Nephron (organoid): ENCODE data around the gene PLCD1.

ENCODE experiments used
- H3K27ac Mint-ChIP-seq, 3 experiments: 2 replicates each; pipeline ENCODE4 v1.8.0; 2020; ENCODE audit warnings: mixed read lengths in 3 of 3, mild to moderate bottlenecking in 2 of 3, moderate library complexity in 1 of 3
- H3K27me3 Mint-ChIP-seq: 2 replicates; pipeline ENCODE4 v1.8.0; 2021; ENCODE audit warnings: low read depth, mild to moderate bottlenecking, moderate library complexity, mixed read lengths
- H3K36me3 Mint-ChIP-seq: 2 replicates; pipeline ENCODE4 v1.8.0; 2020; ENCODE audit warnings: low read depth, mixed read lengths
- H3K4me1 Mint-ChIP-seq: 2 replicates; pipeline ENCODE4 v1.8.0; 2020; ENCODE audit warnings: mixed read lengths
- H3K4me3 Mint-ChIP-seq, 3 experiments: 2 replicates each; pipeline ENCODE4 v1.8.0; 2020; ENCODE audit warnings: mild to moderate bottlenecking in 3 of 3, mixed read lengths in 3 of 3, moderate library complexity in 2 of 3
- H3K9me3 Mint-ChIP-seq: 2 replicates; pipeline ENCODE4 v1.8.0; 2020; ENCODE audit warnings: mixed read lengths
- CTCF ChIP-seq, 3 experiments: fragments of 200-600 bp; sonication (generic); IDR thresholded peaks; one replicate each; pipeline ENCODE4 v1.5.0; 2021; ENCODE audit warnings: antibody characterized with exemption in 3 of 3; ENCODE audit not compliant: unreplicated experiment in 3 of 3

PLCD1 gene

GRCh38 chr3:37971467-37971866, 58.0 kb downstream of the PLCD1 start:
- Mint-ChIP-seq H3K27me3 (no peaks in the 10 kb centered on the region), H3K4me3 (no peak overlapping the region), H3K27ac (no peak overlapping the region), H3K9me3 (no peaks in the 10 kb centered on the region), H3K36me3 (peaks cover 60% of the 10 kb centered on the region), H3K4me1 (peaks cover 48% of the 10 kb centered on the region)
- no peak for TF ChIP-seq CTCF (IDR thresholded peaks at IDR 0.05; ENCODE audit: unreplicated experiment in 3 of 3)

- no peak for TF ChIP-seq CTCF (IDR thresholded peaks at IDR 0.05; ENCODE audit: unreplicated experiment in 3 of 3)
- no peaks in the 10 kb centered on the region for H3K27me3 Mint-ChIP-seq
- H3K27ac Mint-ChIP-seq = peak overlapping the region in 1 of 3 experiments; percentile 57
- H3K36me3 Mint-ChIP-seq = peaks cover 58% of the 10 kb centered on the region
- peaks cover 54% of the 10 kb centered on the region for H3K4me1 Mint-ChIP-seq
- no peak overlapping the region for H3K4me3 Mint-ChIP-seq
- H3K9me3 Mint-ChIP-seq = no peaks in the 10 kb centered on the region
These were observed 58.6 kb downstream of the PLCD1 start for GRCh38 chr3:37970802-37971201.

- Mint-ChIP-seq H3K4me1 (peaks cover 60% of the 10 kb centered on the region), H3K27me3 (no peaks in the 10 kb centered on the region), H3K4me3 (no peak overlapping the region), H3K9me3 (no peaks in the 10 kb centered on the region), H3K27ac (peak overlapping the region; percentile 5 to 57 (median 52)), H3K36me3 (peaks cover 53% of the 10 kb centered on the region)
- no peak for TF ChIP-seq CTCF (IDR thresholded peaks at IDR 0.05; ENCODE audit: unreplicated experiment in 3 of 3)
These were observed 59.8 kb downstream of the PLCD1 start for GRCh38 chr3:37969596-37970100.

- H3K27ac Mint-ChIP-seq = peak overlapping the region in 1 of 3 experiments; percentile 72
- no peak overlapping the region for H3K4me3 Mint-ChIP-seq
- H3K4me1 Mint-ChIP-seq = peaks cover 59% of the 10 kb centered on the region
- no peaks in the 10 kb centered on the region for H3K27me3 Mint-ChIP-seq
- peaks cover 48% of the 10 kb centered on the region for H3K36me3 Mint-ChIP-seq
- no peaks in the 10 kb centered on the region for H3K9me3 Mint-ChIP-seq
- no peak for TF ChIP-seq CTCF (IDR thresholded peaks at IDR 0.05; ENCODE audit: unreplicated experiment in 3 of 3)
These were observed 60.4 kb downstream of the PLCD1 start for GRCh38 chr3:37968813-37969595.

GRCh38 chr3:37968199-37968598, 61.2 kb downstream of the PLCD1 start:
- no peak for TF ChIP-seq CTCF (IDR thresholded peaks at IDR 0.05; ENCODE audit: unreplicated experiment in 3 of 3)
- H3K27me3 Mint-ChIP-seq = no peaks in the 10 kb centered on the region
- peak overlapping the region in 1 of 3 experiments; percentile 72 for H3K27ac Mint-ChIP-seq
- H3K4me1 Mint-ChIP-seq = peaks cover 57% of the 10 kb centered on the region
- peaks cover 42% of the 10 kb centered on the region for H3K36me3 Mint-ChIP-seq
- no peak overlapping the region for H3K4me3 Mint-ChIP-seq
- H3K9me3 Mint-ChIP-seq = no peaks in the 10 kb centered on the region
